ENCODE results near the gene CD2.

- TF ChIP-seq RNF2 (IDR thresholded peaks at IDR 0.05; ENCODE audit: borderline replicate concordance, low read depth, low read length, missing control alignments, poor library complexity, severe bottlenecking): no peak
- no peak for TF ChIP-seq MAX (IDR thresholded peaks at IDR 0.05)
These were observed 9.0 kb downstream of the CD2 start for GRCh38 chr1:116763116-116763786.

Measured in H1 (cell line).